Urothelium cell line (cell line): ENCODE measurements around the gene CD59.
"Not testable (repeated sequence)": the region's sequence is repeated elsewhere in the genome, so short reads cannot be mapped to it uniquely, and the experiment has no call there.

Experiments used
- DNase-seq: peaks from one replicate; pipeline ENCODE4 v3.0.0; 2011; ENCODE audit warnings: low spot score, mixed read lengths
- FAIRE-seq: peaks from 2 replicates; lab custom pipeline; 2011; peaks lifted over from hg19 to GRCh38; lab: Jason Lieb, UNC

The CD59 gene

GRCh38 chr11:33747979-33748378, 11.8 kb upstream of the CD59 start:
- FAIRE-seq (no peak), DNase-seq (no peak)

DNA sequence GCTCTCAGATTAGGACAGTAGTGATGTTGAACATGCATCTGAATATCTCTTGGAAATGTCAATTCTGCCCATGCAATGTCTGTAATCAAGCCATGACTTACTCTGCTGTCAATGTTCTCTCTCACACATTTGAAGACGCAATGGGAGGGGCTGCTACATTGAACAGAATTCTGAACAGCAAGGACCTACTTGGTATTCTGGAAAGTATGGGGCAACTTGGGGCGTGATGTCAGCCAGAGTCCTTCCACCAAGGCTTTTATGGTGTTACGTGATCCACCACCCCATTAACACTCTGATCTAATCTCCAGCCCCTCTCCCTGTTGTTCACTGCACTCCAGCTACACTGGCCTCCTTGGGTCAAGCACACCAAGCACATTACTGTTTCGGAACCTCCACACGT, 7.1 kb upstream of the CD59 start:
- FAIRE-seq (no peak), DNase-seq (no peak)

GRCh38 chr11:33742249-33742851, 6.1 kb upstream of the CD59 start:
- DNase-seq: no peak
- no peak for FAIRE-seq

- no peak for FAIRE-seq
Observed at GRCh38 chr11:33741806-33742205, 5.6 kb upstream of the CD59 start.

GRCh38 chr11:33737362-33737821, 1.2 kb upstream of the CD59 start:
- FAIRE-seq: no peak
- no peak for DNase-seq

More at GRCh38 chr11:33741806-33742205, 5.6 kb upstream of the CD59 start:
- no peak for DNase-seq

- DNase-seq (no peak), FAIRE-seq (no peak)
Observed at GRCh38 chr11:33735271-33736147, 714 bp downstream of the CD59 start.

DNA sequence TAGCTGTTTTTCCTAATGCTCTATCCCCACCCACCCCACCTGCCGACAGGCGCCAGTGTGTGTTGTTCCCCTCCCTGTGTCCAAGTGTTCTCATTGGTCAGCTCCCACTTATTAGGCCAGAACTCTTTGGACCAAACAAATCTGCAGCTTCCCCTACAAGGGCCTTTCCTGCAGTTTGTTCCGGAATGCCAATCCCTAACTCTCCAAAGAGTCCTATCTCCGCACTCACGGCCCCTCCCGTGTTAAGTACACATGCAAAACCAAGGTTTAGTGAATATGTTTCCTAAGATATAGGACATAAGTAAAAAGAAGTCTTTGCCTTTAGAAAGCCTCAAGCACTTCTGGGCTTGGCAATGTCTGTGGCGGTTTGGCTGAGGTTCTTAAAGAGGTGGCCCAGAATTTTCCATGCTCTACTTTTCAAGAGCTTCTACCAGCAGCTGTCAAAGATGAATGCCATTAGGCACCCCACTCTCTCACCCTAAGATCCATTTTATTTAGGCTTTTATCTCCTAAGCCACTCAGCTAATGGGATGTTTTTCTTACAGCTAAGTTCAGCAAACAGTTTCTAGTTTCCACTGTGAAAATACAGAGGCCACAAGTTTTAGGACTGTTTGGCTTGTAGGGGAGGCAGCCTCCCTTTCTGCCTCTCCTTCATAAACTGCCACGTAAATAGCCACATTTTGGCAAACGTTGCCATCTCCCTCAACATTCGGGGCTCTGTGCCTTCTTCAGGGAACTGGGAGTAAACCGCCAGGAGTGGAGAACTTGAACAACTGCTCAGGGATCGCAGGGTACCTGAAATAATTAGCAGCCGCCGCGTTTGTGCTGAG, 1.6 kb downstream of the CD59 start:
- DNase-seq (no peak), FAIRE-seq (no peak)

GRCh38 chr11:33733980-33734379, 2.2 kb downstream of the CD59 start:
- DNase-seq: no peak

GRCh38 chr11:33731723-33732531, 4.3 kb downstream of the CD59 start:
- FAIRE-seq (no peak), DNase-seq (no peak)

More at GRCh38 chr11:33733980-33734379, 2.2 kb downstream of the CD59 start:
- no peak for FAIRE-seq

- DNase-seq: no peak
- FAIRE-seq: no peak
Observed at GRCh38 chr11:33730716-33731115, 5.5 kb downstream of the CD59 start.

GRCh38 chr11:33729072-33729664, 7.1 kb downstream of the CD59 start:
- DNase-seq, FAIRE-seq: not testable (repeated sequence)

- FAIRE-seq: not testable (repeated sequence)
Observed at GRCh38 chr11:33727539-33727938, 8.7 kb downstream of the CD59 start.

GRCh38 chr11:33725496-33725895, 10.7 kb downstream of the CD59 start:
- no peak for FAIRE-seq
- DNase-seq: no peak

More at GRCh38 chr11:33727539-33727938, 8.7 kb downstream of the CD59 start:
- DNase-seq: not testable (repeated sequence)

- DNase-seq (no peak), FAIRE-seq (no peak)
Observed at GRCh38 chr11:33724644-33725035, 11.6 kb downstream of the CD59 start.

DNA sequence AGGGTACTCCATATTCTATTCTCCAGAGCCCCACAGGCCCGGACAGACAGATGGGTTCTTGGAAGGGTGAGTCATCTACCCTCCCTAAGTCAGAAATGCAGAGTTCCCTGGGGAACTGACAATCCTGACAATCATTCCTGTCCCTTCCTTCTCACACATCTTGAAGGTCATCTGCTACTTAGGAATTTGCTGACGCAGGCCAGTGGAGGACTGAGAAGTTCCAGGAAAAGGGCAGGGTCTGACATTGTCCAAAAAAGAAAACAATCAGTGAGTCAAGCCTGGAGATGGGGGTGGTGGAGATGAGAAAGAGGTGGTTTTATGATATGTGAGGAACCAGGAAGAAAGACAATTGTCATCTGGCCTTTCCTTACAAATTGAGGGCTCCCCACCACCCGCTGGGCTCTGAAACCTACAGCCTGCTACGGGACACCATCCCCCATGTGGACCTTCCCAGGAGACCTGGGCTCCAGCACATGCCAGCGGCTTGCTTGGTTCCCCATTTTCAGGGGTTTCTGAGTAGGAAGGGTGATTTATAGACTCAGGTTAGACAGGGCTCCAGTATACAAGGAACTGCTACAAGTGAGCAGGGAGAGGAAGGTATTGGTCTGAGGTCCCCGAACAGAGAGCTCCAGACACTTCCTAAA, 12.9 kb downstream of the CD59 start:
- no peak for FAIRE-seq
- DNase-seq: peak; percentile 57

GRCh38 chr11:33722590-33723234, 13.5 kb downstream of the CD59 start:
- FAIRE-seq: no peak
- DNase-seq: peak; percentile 25

DNA sequence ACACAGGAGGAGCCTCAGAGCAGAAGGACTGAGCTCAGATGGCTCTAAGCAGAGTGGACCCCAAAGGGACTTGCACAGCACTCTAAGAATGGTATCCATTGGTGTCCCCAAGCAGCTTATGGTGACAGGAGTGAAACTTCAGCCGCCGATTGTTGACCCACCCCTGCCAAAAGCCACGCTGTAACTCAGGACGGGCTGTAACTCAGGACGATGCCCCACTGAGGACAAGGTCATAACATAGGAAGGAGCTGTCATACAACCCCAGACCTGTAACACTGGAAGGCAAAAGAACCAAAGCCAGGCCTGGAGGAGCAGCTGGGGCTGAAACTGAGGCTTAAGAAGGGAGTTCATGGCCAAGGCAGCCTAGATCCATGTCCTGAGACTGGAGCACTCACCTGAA, 14.2 kb downstream of the CD59 start:
- FAIRE-seq: no peak

GRCh38 chr11:33721426-33721825, 14.8 kb downstream of the CD59 start:
- peak; percentile 61 for DNase-seq
- no peak for FAIRE-seq

More for the DNA sequence above, 14.2 kb downstream of the CD59 start:
- no peak for DNase-seq

DNA sequence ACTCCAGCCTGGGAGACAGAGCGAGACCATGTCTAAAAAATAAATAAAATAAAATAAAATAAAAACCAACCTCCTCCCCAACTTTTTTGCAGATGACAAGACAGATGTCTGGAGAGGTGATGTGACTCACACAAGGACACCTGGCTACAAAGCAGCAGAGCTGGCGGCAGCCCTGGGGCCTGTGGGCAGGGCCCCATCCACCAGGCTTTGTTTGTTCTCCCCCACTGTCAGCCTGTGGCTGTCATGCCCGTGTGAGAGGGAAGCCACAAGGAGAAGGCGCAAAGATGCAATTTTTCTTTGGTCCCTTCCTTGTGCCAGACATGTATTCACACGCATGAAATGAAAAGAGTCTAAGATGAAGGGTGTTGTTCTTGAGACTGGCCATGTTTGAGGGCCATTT, 16.6 kb downstream of the CD59 start:
- no peak for FAIRE-seq
- DNase-seq: no peak
